ENCODE measurements around the gene HEATR1.

- TF ChIP-seq CTCF (conservative IDR thresholded peaks at IDR 0.05), result no peak
- TF ChIP-seq EZH2 (IDR thresholded peaks at IDR 0.05; ENCODE audit: low read depth), result no peak
Observed at GRCh38 chr1:236589531-236589930, 14.8 kb downstream of the HEATR1 start.
